Neural progenitor cell (in vitro differentiated cells): ENCODE measurements around the gene WDR54. TPM values are rescaled to one million over a fixed set of nuclear protein-coding genes. Genes with fewer than 3 reads are reported as not detected.

Source experiments
- DNase-seq: peaks from one replicate; pipeline ENCODE4 v3.0.0-alpha.2; 2016; ENCODE audit warnings: low spot score
- H2AFZ ChIP-seq: fragments of 200-600 bp; sonication (generic); replicated peaks from 2 replicates; pipeline ENCODE4 v1.6.1; 2016; ENCODE audit warnings: antibody characterized with exemption
- H3F3A ChIP-seq: fragments of 200-600 bp; sonication (generic); 2 replicates; pipeline ENCODE4 v1.6.1; 2016; ENCODE audit warnings: antibody characterized with exemption, low read depth
- H3K27ac ChIP-seq: fragments of 200-600 bp; sonication (generic); 2 replicates; pipeline ENCODE4 v1.5.1; 2016; ENCODE audit warnings: mild to moderate bottlenecking
- H3K27me3 ChIP-seq: fragments of 200-600 bp; sonication (generic); 2 replicates; pipeline ENCODE4 v1.6.1; 2016; ENCODE audit warnings: mild to moderate bottlenecking, moderate library complexity
- H3K36me3 ChIP-seq: fragments of 200-600 bp; sonication (generic); 2 replicates; pipeline ENCODE4 v1.5.1; 2016
- H3K4me1 ChIP-seq: fragments of 200-600 bp; sonication (generic); 2 replicates; pipeline ENCODE4 v1.6.1; 2016; ENCODE audit warnings: mixed run types
- H3K4me2 ChIP-seq: fragments of 200-600 bp; sonication (generic); 2 replicates; pipeline ENCODE4 v1.6.1; 2016
- H3K4me3 ChIP-seq: fragments of 200-600 bp; sonication (generic); 2 replicates; pipeline ENCODE4 v1.5.1; 2016
- H3K79me2 ChIP-seq: fragments of 200-600 bp; sonication (generic); 2 replicates; pipeline ENCODE4 v1.6.1; 2016; ENCODE audit warnings: low read depth
- H3K9ac ChIP-seq: fragments of 200-600 bp; sonication (generic); 2 replicates; pipeline ENCODE4 v1.6.1; 2016
- H3K9me3 ChIP-seq: fragments of 200-600 bp; sonication (generic); 2 replicates; pipeline ENCODE4 v1.5.1; 2016; ENCODE audit warnings: low read depth
- H4K20me1 ChIP-seq: fragments of 200-600 bp; sonication (generic); 2 replicates; pipeline ENCODE4 v1.6.1; 2016; ENCODE audit warnings: low read depth
- H3K27ac Mint-ChIP-seq: 3 replicates; pipeline ENCODE4 v1.8.0; 2021; ENCODE audit warnings: mixed read lengths
- H3K27me3 Mint-ChIP-seq: 2 replicates; pipeline ENCODE4 v1.8.0; 2022; ENCODE audit warnings: low read depth, mild to moderate bottlenecking, inconsistent platforms, moderate library complexity, mixed read lengths; ENCODE audit not compliant: insufficient read depth
- H3K36me3 Mint-ChIP-seq: 3 replicates; pipeline ENCODE4 v1.8.0; 2021; ENCODE audit warnings: mixed read lengths
- H3K4me1 Mint-ChIP-seq: 3 replicates; pipeline ENCODE4 v1.8.0; 2021; ENCODE audit warnings: mixed read lengths
- H3K4me3 Mint-ChIP-seq: 3 replicates; pipeline ENCODE4 v1.8.0; 2021; ENCODE audit warnings: mild to moderate bottlenecking, moderate library complexity, mixed read lengths
- H3K9me3 Mint-ChIP-seq: 3 replicates; pipeline ENCODE4 v1.8.0; 2020; ENCODE audit warnings: mixed read lengths
- CTCF ChIP-seq: fragments of 200-600 bp; sonication (generic); IDR thresholded peaks from 2 replicates; pipeline ENCODE4 v1.5.1; 2017; ENCODE audit warnings: antibody characterized with exemption, mild to moderate bottlenecking
- EZH2 ChIP-seq: fragments of 200-600 bp; sonication (generic); IDR thresholded peaks from 2 replicates; pipeline ENCODE4 v1.6.1; 2017; ENCODE audit warnings: antibody characterized with exemption, mild to moderate bottlenecking, moderate library complexity
- EZH2phosphoT487 ChIP-seq: fragments of 200-600 bp; sonication (generic); IDR thresholded peaks from 2 replicates; pipeline ENCODE4 v1.6.1; 2017; ENCODE audit warnings: antibody characterized with exemption
- total RNA-seq: library from RNA; depleted of rRNA; stranded (reverse); fragments of >200 nt; gene quantifications from 2 replicates; pipeline ENCODE4 v1.2.3, GENCODE V29; 2015; ENCODE audit warnings: low replicate concordance

Gene WDR54
- total RNA-seq, 1 donor from 2014 or later, result 88.1 TPM

GRCh38 chr2:74415762-74416395 is 5.7 kb upstream of the WDR54 start:
- TF ChIP-seq CTCF (no peak), EZH2 (no peak), EZH2phosphoT487 (no peak)
- Histone ChIP-seq H3K79me2 (no peaks in the 10 kb centered on the region), H3K9ac (no peak overlapping the region), H3K4me3 (no peak overlapping the region), H3K27me3 (peaks cover 7% of the 10 kb centered on the region), H3K36me3 (no peaks in the 10 kb centered on the region), H3F3A (peaks cover 5% of the 10 kb centered on the region), H4K20me1 (no peaks in the 10 kb centered on the region), H3K4me2 (no peak overlapping the region), H2AFZ (no peak overlapping the region), H3K9me3 (no peaks in the 10 kb centered on the region), H3K27ac (no peak overlapping the region), H3K4me1 (no peaks in the 10 kb centered on the region)
- peaks cover 5% of the 10 kb centered on the region for H3K27me3 Mint-ChIP-seq
- no peak for DNase-seq
- H3K9me3 Mint-ChIP-seq, result no peaks in the 10 kb centered on the region
- H3K27ac Mint-ChIP-seq, result no peak overlapping the region
- H3K4me3 Mint-ChIP-seq, result no peak overlapping the region
- peaks cover 7% of the 10 kb centered on the region for H3K4me1 Mint-ChIP-seq
- no peaks in the 10 kb centered on the region for H3K36me3 Mint-ChIP-seq

GRCh38 chr2:74416778-74417177 is 4.8 kb upstream of the WDR54 start:
- H3K27me3 ChIP-seq, result peaks cover 7% of the 10 kb centered on the region
- Mint-ChIP-seq H3K9me3 (no peaks in the 10 kb centered on the region), H3K4me1 (peaks cover 10% of the 10 kb centered on the region), H3K36me3 (no peaks in the 10 kb centered on the region), H3K27me3 (peaks cover 7% of the 10 kb centered on the region), H3K27ac (no peak overlapping the region), H3K4me3 (no peak overlapping the region)
- no peaks in the 10 kb centered on the region for H3K79me2 ChIP-seq
- H3K36me3 ChIP-seq, result no peaks in the 10 kb centered on the region
- H3F3A ChIP-seq, result peaks cover 11% of the 10 kb centered on the region
- TF ChIP-seq EZH2phosphoT487 (no peak), CTCF (no peak), EZH2 (no peak)
- H3K27ac ChIP-seq, result no peak overlapping the region
- no peaks in the 10 kb centered on the region for H4K20me1 ChIP-seq
- no peak overlapping the region for H2AFZ ChIP-seq
- no peak overlapping the region for H3K9ac ChIP-seq
- H3K9me3 ChIP-seq, result no peaks in the 10 kb centered on the region
- H3K4me1 ChIP-seq, result no peaks in the 10 kb centered on the region
- H3K4me3 ChIP-seq, result no peak overlapping the region
- no peak overlapping the region for H3K4me2 ChIP-seq
- no peak for DNase-seq

- Histone ChIP-seq H3K9ac (no peak overlapping the region), H3K9me3 (no peaks in the 10 kb centered on the region), H2AFZ (no peak overlapping the region), H3K79me2 (peaks cover 4% of the 10 kb centered on the region), H3K4me2 (no peak overlapping the region), H4K20me1 (no peaks in the 10 kb centered on the region), H3K36me3 (no peaks in the 10 kb centered on the region), H3K27ac (no peak overlapping the region), H3K27me3 (peaks cover 7% of the 10 kb centered on the region), H3F3A (peaks cover 12% of the 10 kb centered on the region), H3K4me1 (no peaks in the 10 kb centered on the region), H3K4me3 (no peak overlapping the region)
- peaks cover 11% of the 10 kb centered on the region for H3K4me1 Mint-ChIP-seq
- no peak overlapping the region for H3K4me3 Mint-ChIP-seq
- no peaks in the 10 kb centered on the region for H3K36me3 Mint-ChIP-seq
- no peak for TF ChIP-seq EZH2phosphoT487
- TF ChIP-seq CTCF, result no peak
- TF ChIP-seq EZH2, result no peak
- H3K27me3 Mint-ChIP-seq, result peaks cover 11% of the 10 kb centered on the region
- H3K27ac Mint-ChIP-seq, result no peak overlapping the region
- DNase-seq, result no peak
- no peaks in the 10 kb centered on the region for H3K9me3 Mint-ChIP-seq
Observed at GRCh38 chr2:74417197-74417596, 4.3 kb upstream of the WDR54 start.
